AG09309 (cell line): ENCODE results near the gene PPP6R2.

Experiments
- DNase-seq: peaks from one replicate; pipeline ENCODE4 v3.0.0-alpha.2; 2010; ENCODE audit warnings: low read depth
- H3K4me3 ChIP-seq: 2 replicates; pipeline ENCODE4 v1.5.1; 2011; ENCODE audit warnings: mild to moderate bottlenecking, low read depth, low read length, moderate library complexity; ENCODE audit not compliant: control insufficient read depth
- CTCF ChIP-seq: IDR thresholded peaks from 2 replicates; pipeline ENCODE4 v1.5.1; 2011; ENCODE audit warnings: mild to moderate bottlenecking, low read depth, low read length, inconsistent platforms; ENCODE audit not compliant: insufficient read depth, control insufficient read depth; ENCODE audit errors: missing control alignments

Gene PPP6R2

GRCh38 chr22:50306753-50307749, 36.1 kb upstream of the PPP6R2 start, which contains the start of gene PLXNB2:
TSS of gene PLXNB2 (minus strand) at chr22:50307646. CDS start at chr22:50290584, 17,062 bp downstream.
- TF ChIP-seq CTCF = no peak
- H3K4me3 ChIP-seq = peak within 1 kb of the TSS; percentile 97
- DNase-seq = no peak

- no peak overlapping the region for H3K4me3 ChIP-seq
- TF ChIP-seq CTCF = no peak
- no peak for DNase-seq
Measured at GRCh38 chr22:50307890-50308596, 35.1 kb upstream of the PPP6R2 start.

DNA sequence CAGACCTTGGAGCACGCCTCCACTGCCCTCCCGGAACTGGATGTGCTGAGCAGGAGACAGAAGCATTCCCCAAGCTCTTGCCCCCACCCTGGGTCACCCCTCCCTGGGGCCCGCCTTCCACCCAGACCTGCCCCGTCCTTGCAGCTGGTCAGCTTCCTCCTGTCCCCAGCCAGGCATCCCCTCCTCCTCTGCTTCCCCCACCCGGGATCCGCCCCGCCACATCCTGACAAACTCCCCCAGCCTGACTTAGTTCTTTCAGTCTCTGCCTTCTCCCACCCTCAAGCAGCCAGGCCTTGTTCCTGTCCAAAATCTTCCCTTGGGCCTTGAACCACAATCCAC, 34.6 kb upstream of the PPP6R2 start:
- no peak for DNase-seq
- no peak overlapping the region for H3K4me3 ChIP-seq

DNA sequence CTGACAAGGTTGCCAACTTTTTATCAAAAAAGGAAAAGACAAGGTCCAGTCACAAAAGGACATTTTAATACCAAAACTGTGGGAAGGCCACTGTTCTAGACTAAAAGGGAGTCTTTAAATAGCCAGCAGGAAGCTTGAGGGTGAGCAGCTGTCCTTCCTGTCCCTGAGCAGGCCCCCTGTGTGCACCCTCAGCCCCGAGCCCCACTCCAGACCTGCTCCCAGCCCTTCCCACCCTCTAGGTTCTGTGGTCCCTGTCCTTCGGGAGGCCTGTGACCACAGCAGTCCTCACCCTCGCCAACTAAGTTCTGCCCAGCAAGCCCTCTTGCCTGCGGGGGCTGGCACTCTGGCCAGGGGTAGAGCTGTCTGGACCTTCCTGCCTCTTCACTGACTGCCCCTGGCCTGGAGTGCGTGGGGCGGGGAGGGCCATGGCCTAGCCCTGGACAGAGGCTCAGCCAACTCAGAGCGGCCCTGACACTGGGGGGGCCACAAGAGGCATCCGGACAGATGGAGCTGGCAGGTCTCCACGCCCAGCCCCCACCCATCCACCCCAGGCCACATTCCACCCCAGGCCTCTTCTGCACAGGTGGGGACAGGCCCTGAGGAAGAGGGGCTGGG, 34.0 kb upstream of the PPP6R2 start:
- no peak for DNase-seq
- H3K4me3 ChIP-seq = no peak overlapping the region
- TF ChIP-seq CTCF = no peak

More for the DNA sequence above, 34.6 kb upstream of the PPP6R2 start:
- TF ChIP-seq CTCF = no peak

- H3K4me3 ChIP-seq = no peak overlapping the region
- DNase-seq = no peak
- TF ChIP-seq CTCF = no peak
Measured at GRCh38 chr22:50309601-50309991, 33.5 kb upstream of the PPP6R2 start.

DNA sequence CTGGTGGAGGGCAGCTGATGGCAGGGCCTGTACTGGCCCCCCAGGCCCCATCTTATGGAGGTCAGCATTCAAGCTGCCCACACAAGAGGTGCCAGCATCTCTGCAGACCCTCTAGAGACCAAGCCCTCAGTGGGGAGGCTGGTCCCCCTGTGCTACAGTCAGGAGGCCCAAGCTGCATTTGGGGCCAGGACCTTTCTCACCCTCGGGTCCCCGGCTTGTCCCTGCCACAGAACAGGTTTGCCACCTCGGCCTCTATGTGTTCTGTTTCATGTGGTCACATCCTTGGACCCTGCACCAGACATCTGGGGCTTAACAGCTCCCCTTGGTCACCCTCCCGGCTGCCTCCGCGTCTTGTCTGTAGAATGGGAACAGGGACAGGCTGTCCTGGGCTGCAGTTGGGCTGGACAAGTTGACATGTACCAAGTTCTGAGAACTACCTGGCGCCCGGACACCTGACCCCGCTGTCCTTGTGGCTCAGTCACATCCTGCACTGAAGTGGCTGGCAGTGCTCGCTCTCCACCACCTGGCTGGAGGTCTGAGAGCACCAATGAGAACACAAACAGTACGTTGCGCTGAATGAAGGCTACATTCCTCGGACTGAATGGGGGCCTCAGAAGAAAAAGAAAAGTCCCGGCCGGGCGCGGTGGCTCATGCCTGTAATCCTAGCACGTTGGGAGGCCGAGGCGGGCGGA, 33.0 kb upstream of the PPP6R2 start:
- H3K4me3 ChIP-seq = no peak overlapping the region
- TF ChIP-seq CTCF = no peak
- DNase-seq = no peak
